NCI-H82 (cell line): ENCODE measurements around the gene CRABP1.
A peak's percentile ranks its signal among the peaks of the same experiment; 100 is the strongest.

Source experiments
- DNase-seq: peaks from one replicate; lab custom pipeline; 2025; lab: John Stamatoyannopoulos, UW

CRABP1 gene

GRCh38 chr15:78347586-78348543 lies 7.7 kb downstream of the CRABP1 start:
- DNase-seq: no peak

DNA sequence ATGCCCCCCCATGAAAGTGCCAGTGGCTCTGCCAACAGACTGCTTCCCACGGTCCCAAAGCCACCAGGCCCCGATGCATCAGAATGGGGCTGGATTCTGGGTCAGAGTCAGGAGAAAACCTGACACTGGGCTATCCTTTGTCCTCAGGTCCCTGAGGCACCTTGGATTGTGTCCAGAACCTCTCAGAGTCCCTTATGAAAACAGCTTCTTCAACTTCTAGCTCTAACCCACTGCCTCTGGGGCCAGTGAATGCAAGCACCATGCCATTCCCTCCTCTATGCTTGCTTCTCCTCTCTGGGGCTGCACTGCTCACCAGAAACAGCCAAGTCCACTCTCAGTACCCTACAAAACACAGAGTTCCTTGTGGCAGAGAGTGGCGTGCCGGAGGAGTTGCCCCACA lies 9.9 kb downstream of the CRABP1 start:
- DNase-seq: no peak

GRCh38 chr15:78351539-78351938 lies 11.4 kb downstream of the CRABP1 start:
- no peak for DNase-seq

- DNase-seq: peak; percentile 79
Observed at GRCh38 chr15:78353093-78353492, 12.9 kb downstream of the CRABP1 start.

DNA sequence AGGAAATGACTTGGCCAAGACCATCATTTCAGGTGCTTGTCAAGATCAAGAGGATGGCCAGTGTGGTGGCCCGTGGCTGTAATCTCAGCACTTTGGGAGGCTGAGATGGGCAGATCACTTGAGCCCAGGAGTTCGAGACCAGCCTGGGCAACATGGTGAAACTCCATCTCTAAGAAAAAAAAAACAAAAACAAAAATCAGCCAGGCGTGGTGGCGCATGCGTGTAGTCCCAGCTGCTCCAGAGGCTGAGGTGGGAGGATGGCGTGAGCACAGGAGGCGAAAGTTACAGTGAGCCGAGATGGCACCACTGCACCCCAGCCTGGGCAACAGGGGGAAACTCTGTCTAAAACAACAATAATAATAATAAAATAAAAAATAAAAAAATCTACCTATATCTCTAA lies 15.0 kb downstream of the CRABP1 start:
- no peak for DNase-seq

DNA sequence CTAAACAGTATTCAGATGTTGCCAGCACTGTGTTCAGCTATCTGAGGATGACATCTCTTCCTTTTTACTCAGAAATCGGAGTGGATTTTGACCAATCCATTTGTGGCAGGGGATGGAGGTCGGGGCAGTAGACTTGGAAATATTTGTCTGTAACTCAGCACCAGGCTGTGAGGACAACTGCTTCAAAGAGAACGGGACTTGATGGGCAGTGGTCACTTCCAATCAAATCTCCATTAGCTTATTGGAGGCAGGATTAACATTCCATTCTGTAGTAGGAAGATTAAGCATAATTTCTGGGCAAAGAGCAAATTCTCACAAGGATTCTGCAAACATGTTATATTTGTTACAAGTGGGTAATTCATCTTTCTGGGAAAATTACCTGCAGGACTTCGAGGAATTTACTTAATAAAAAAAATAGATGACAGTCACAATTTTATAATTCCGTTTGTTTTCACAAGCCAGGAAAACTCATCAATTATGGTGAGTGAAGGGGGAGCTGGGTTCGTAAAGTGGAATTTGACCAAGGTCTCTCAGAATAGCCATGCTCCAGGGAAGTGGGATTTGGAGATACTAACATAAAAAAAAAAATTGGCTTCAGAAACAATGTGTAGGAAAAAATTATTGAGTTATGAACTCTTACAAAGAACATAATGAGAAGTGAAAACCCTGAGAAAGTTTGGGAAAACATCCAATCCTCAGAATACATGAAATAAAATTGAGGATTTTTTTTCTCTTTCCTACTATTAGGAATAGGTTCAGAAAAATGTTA lies 18.1 kb downstream of the CRABP1 start:
- DNase-seq: peak; percentile 36

DNA sequence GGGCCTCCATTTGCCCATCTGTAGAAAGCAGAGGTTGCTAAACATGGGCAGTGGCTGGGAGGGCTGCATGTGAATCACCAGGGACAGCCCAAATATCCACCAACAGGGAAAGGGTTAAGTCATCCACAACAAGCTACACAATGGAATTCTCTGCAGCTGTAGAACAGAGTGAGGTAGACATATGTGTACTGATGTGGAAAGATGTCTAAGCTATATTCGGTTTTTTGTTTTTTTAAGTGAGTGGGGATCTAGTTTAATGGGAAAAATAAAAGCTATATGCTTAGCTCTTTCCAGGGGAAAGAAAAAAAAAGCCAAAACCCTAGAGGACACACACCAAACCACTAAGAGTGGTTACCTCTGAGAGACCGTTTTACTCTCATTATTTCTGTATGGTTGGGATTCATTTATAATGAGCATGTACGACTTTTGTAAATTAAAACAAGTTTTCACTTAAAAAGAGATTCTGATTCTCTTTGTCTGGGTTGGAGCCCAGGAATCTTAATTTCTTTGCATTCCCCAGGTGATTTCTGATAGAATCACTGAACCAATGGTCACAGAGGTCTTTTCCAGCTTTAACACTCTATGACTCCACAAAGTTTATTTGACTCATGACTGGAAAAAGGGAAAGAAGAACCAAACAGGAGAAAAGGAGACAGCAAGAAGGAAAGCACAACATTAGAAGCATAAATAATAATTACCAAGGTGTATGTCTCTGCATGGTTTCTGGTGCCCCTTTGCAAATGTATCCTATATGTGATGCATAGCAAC lies 19.1 kb downstream of the CRABP1 start:
- no peak for DNase-seq

- no peak for DNase-seq
Observed at GRCh38 chr15:78360367-78360801, 20.2 kb downstream of the CRABP1 start.

DNA sequence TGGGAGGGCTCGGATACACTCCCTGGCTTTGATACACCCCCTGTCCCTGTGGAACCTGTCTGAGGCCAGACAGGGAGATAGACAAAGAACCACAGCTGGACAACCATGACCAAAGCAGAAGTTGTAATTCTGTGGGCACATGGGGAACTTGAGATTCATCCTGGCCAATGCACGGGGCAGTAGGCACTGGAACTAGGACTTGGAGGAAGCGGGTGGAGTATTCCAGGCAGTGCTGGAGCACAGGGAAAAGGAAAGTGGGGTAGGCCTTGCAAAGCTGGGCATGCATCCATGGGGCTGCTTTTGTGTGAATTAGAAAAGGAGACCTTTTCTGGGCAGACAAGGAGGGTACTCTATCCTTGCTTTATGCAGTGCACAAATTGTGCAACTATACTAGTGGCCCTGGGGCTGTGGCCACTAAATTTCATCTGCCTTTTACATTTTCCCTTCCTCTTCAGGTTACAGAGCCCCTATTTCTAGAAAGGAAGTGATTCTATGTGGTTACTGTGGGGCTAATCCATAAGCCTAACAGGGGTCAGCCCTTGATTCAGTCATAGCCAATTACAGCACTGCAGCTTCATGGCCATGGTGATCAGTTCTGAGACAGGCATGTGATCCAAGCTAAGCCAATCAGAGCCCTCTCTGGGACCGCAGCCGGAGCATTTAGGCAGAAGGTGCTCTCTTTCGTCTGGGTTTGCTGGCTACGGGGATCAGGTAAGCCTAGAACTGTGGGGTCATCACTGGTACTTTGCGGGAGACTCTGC lies 21.0 kb downstream of the CRABP1 start:
- peak; percentile 77 for DNase-seq

- DNase-seq: no peak
Observed at GRCh38 chr15:78361771-78362506, 21.8 kb downstream of the CRABP1 start.

- DNase-seq: no peak
Observed at GRCh38 chr15:78362716-78363380, 22.7 kb downstream of the CRABP1 start.

DNA sequence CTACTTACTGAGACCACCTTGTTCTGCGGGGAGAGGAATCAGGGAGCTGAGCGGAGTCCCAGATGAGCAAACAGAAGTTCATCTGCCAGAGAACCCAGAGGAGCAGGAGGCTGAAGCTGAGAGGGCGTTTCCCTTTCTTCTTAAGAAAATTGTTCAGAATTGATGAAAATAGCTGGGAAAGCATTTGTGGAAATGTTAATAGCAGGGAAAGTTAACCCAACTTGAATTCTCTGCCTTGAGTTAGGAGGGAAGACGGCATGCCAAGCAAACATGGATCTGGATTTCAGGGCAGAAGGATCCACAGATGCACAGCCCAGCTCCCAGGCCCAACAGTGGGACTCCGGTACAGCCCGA lies 23.2 kb downstream of the CRABP1 start:
- DNase-seq: no peak

GRCh38 chr15:78364233-78364632 lies 24.1 kb downstream of the CRABP1 start:
- DNase-seq: no peak

DNA sequence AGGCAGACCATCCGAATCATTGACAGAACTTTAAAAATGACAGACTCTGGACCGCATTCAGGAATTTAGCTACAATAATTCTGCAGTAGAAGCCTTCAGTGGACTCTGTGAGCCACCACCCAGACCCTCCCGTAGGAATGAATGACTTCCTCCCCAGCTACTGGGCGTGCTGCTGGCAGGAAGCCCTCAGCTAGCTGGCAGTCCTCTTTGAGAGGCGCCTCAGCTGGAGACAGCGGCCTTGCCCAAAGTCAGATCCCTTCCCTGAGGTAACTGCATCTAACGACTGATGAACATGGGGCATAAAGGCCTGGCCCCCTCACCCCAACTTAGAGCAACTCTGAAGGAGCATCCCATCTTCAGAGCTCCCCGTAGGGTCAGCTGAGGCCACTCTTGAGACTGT lies 25.8 kb downstream of the CRABP1 start:
- DNase-seq: no peak

GRCh38 chr15:78366342-78366741 lies 26.2 kb downstream of the CRABP1 start:
- no peak for DNase-seq

DNA sequence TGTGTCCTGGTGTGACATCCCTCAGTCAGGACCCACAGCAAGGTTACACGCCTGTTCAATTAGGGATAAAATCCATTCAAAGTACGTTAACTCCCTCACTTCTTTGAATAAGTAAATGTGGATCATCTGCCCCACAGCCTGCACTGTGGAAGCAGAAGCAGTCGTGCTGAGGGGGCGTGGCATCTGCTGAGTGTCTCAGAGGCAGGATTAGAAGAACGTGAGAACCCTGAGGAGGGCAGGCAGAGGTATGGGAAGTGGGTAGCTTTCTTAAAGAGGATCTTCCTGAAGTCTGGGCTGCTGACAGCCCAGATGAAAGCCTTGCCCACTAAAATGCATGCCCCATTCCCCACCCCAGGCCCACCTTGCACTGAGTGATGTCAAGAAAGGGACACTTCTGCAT lies 28.5 kb downstream of the CRABP1 start:
- peak; percentile 82 for DNase-seq

- DNase-seq: no peak
Observed at GRCh38 chr15:78369161-78369560, 29.0 kb downstream of the CRABP1 start.

DNA sequence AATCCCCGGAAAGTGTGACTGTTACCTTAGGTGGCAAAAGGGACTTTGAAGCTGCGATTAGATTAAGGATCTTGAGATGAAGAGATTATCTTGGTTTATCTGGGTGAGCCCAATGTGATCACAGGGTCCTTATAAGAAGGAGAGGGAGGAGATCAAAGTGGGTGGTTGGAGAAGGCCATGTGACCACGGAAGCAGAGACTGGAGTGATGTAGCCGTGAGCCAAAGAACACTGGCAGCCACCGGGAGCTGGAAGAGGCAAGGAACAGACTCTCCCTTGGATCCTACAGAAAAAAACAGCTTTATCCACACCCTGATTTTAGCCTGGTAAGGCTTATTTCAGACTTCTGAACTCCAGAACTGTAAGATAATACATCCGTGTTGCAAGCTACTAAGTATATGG lies 29.9 kb downstream of the CRABP1 start:
- peak; percentile 80 for DNase-seq

DNA sequence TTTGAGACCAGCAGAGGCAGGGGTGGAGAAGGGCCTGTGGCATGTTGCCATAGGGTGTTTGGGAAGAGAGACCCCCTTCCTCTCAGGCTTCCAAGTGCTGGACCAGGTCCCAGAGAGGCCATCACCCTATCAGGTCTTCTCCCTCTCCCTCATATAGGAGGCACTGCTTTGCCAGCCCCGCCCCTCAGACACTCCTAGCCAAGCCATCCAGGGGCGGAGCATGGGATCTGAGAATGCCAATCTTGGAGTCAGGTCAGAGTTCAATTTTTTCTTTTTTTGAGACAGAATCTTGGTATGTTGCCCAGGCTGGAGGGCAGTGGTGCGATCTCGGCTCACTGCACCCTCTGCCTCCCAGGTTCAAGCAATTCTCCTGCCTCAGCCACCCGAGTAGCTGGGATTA lies 32.7 kb downstream of the CRABP1 start:
- DNase-seq: no peak
